ENCODE results near the gene MBNL2.

- no peak for TF ChIP-seq CTCF (IDR thresholded peaks at IDR 0.05; ENCODE audit: insufficient read depth, low read length)
- no peak for TF ChIP-seq GABPA (IDR thresholded peaks at IDR 0.05; ENCODE audit: low read depth)
- TF ChIP-seq POLR2AphosphoS5 (IDR thresholded peaks at IDR 0.05; ENCODE audit: low read depth): no peak
- TF ChIP-seq REST (IDR thresholded peaks at IDR 0.05; ENCODE audit: insufficient replicate concordance, low read depth): no peak
These were observed 207.5 kb downstream of the MBNL2 start for GRCh38 chr13:97429681-97430081.

All from HL-60 (cell line).